ENCODE results near the gene TWF2. TPM values are rescaled to one million over a fixed set of nuclear protein-coding genes. Genes with fewer than 3 reads are reported as not detected.

TWF2 gene
- total and polyA plus RNA-seq, 10 of the 15 experiments (the other 5 are each of a cell fraction or from before 2014, with no cell fraction given): 0.16 to 106 (median 68.5) TPM

- intact Hi-C loops (cut with micrococcal nuclease; ENCODE audit: unreplicated experiment): loop anchor here (2.0 kb wide), 1 partner anchor 33 kb away; the partner anchor contains the start of gene WDR82
- ChIA-PET RAD21 (ENCODE audit: unreplicated experiment) (interaction anchor here (0.9 to 2.8 kb wide), 11 partner anchors 8 to 192 kb away, joined by 3 to 11 read pairs (median 5); partner anchors contain the start of gene WDR82), CTCF (interaction anchor here (0.6 to 7.5 kb wide), 6 partner anchors 8 to 33 kb away, joined by 3 to 87 read pairs (median 4); partner anchors contain the start of gene WDR82), SMC1A (ENCODE audit: uncharacterized antibody, unreplicated experiment) (interaction anchor here (0.6 to 7.4 kb wide), 10 partner anchors 11 to 292 kb away, joined by 3 to 62 read pairs (median 4); partner anchors contain the start of gene WDR82), POLR2A (interaction anchor here (1.0 to 6.8 kb wide), 10 partner anchors 8 to 43 kb away, joined by 3 to 49 read pairs (median 4); partner anchors contain the start of genes GLYCTK and TLR9)
- peak within 1 kb of the TSS; percentile 80 for H3K9ac ChIP-seq (ENCODE audit: control insufficient read depth, insufficient read depth, low read length)
- under 1% methylated on average over 72 of the region's 98 CpGs for WGBS (ENCODE audit: insufficient coverage, insufficient replicate concordance, low lambda C conversion rate, missing lambda C conversion rate)
- peak within 1 kb of the TSS; percentile 67 for H3K27ac ChIP-seq (ENCODE audit: control insufficient read depth, insufficient read depth)
- no peak for FAIRE-seq
- peak within 1 kb of the TSS; percentile 100 for H3K4me2 ChIP-seq (ENCODE audit: control insufficient read depth, insufficient read depth)
- no peaks in the 10 kb centered on the region; the same call in none of the 2 replicates for H3K79me2 ChIP-seq (ENCODE audit: control insufficient read depth, insufficient read depth, low read length)
- in situ Hi-C loops (cut with MboI): no loop called here
- no peaks in the 10 kb centered on the region; the same call in 2 of the 3 replicates for H3K9me3 ChIP-seq (replicated peaks; ENCODE audit: control insufficient read depth, insufficient read depth, low read length)
- no peaks in the 10 kb centered on the region for H3K27me3 ChIP-seq (replicated peaks in 1 of 2; ENCODE audit: control insufficient read depth in 2 of 2, insufficient read depth in 2 of 2, low read length in 1 of 2)
- H4K20me1 ChIP-seq (ENCODE audit: control insufficient read depth, insufficient read depth): no peaks in the 10 kb centered on the region
- ATAC-seq: peak; percentile 10
- H3K36me3 ChIP-seq (ENCODE audit: control insufficient read depth in 2 of 2, insufficient read depth in 2 of 2, low read length in 1 of 2): peaks cover 5 to 8% of the 10 kb centered on the region in 2 experiments; a peak in 3 of 4 replicates
- peak within 1 kb of the TSS; percentile 89 for H3K4me3 ChIP-seq
- no peak for DNase-seq (ENCODE audit: low read depth, low spot score)
- peaks cover 49% of the 10 kb centered on the region for H3K4me1 ChIP-seq (ENCODE audit: control insufficient read depth, insufficient read depth, low read length)
- no TSS peak for BruUV-seq (replicated peaks)
- peak within 1 kb of the TSS; percentile 80 for H2AFZ ChIP-seq (ENCODE audit: control insufficient read depth, low read depth, low read length)
- TF ChIP-seq BCL3 (IDR thresholded peaks at IDR 0.05; ENCODE audit: borderline replicate concordance, insufficient read depth, low read depth, low read length, poor library complexity, severe bottlenecking) (no peak), PBX3 (IDR thresholded peaks at IDR 0.05; ENCODE audit: insufficient replicate concordance, low read depth, low read length) (peak; percentile 68), EGR1 (IDR thresholded peaks at IDR 0.05; ENCODE audit: borderline replicate concordance in 1 of 2, low read depth in 2 of 2, low read length in 2 of 2) (peak in 1 of 2 experiments; percentile 19; a peak in 1 of 3 replicates), SMARCA5 (IDR thresholded peaks at IDR 0.05) (peak; percentile 42; the same call in 1 of the 2 replicates), IKZF1 (conservative IDR thresholded peaks at IDR 0.05) (peak; percentile 80), DPF2 (IDR thresholded peaks at IDR 0.05) (peak; percentile 58), MAX (IDR thresholded peaks at IDR 0.05; ENCODE audit: low read depth, low read length) (peak; percentile 51; the same call in 1 of the 2 replicates), PKNOX1 (IDR thresholded peaks at IDR 0.05) (peak; percentile 84), BHLHE40 (IDR thresholded peaks at IDR 0.05; ENCODE audit: borderline replicate concordance in 1 of 2, low read depth in 2 of 2, low read length in 1 of 2) (peak; percentile 12 to 80; a peak in 2 of 4 replicates), GATAD2B (conservative IDR thresholded peaks at IDR 0.05; ENCODE audit: low read depth) (0 out of 2 replicates have a peak, but pooled peaks have one; percentile 75), LARP7 (IDR thresholded peaks at IDR 0.05) (peak; percentile 86), POLR2A (IDR thresholded peaks at IDR 0.05; ENCODE audit: low read depth, low read length) (peak; percentile 48)
These were observed 6.6 kb upstream of the TWF2 start, which contains the start of gene PPM1M for GRCh38 chr3:52245322-52246263. PPM1M (plus strand) TSS chr3:52245759; CDS start chr3:52245825, 66 bp downstream.

Data from GM12878 (cell line).